SH-SY5Y (cell line): ENCODE data around the gene PSMD11.

Experiments
- GATA2 ChIP-seq: IDR thresholded peaks from 2 replicates; pipeline ENCODE4 v1.6.1; 2011; ENCODE audit warnings: mild to moderate bottlenecking, low read depth, low read length
- GATA3 ChIP-seq: IDR thresholded peaks from 2 replicates; pipeline ENCODE4 v1.6.1; 2011; ENCODE audit warnings: low read depth, mild to moderate bottlenecking, low read length, moderate library complexity

DNA sequence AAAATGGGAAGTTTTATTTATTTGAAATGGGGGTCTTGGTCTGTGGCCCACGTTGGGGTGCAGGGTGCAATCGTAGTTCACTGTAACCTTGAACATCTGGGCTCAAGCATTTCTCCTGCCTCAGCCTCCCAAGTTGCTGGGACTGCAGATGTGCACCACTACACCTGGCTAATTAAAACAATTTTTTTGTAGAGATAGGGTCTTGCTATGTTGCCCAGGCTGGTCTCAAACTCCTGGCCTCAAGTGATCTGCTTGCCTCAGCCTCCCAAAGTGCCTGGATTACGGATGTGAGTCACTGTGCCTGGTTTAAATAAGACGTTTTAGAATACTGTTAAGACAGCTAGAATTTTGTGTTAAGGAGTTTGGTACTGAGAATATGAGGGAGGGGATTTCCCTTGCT is 15.7 kb downstream of the PSMD11 start:
- no peak for TF ChIP-seq GATA2
- TF ChIP-seq GATA3 = no peak
